GM06990 (cell line): Measurements from ENCODE around the gene IFRD2.
A peak's percentile ranks its signal among the peaks of the same experiment; 100 is the strongest.
"Not testable (repeated sequence)": the region's sequence is repeated elsewhere in the genome, so short reads cannot be mapped to it uniquely, and the experiment has no call there.

Experiments used
- DNase-seq: peaks from one replicate; pipeline ENCODE4 v3.0.0-alpha.2; 2011; ENCODE audit not compliant: insufficient read length; ENCODE audit errors: extremely low read depth
- H3K27me3 ChIP-seq: replicated peaks from 2 replicates; pipeline ENCODE4 v1.6.0; 2011; ENCODE audit warnings: low read length; ENCODE audit not compliant: control insufficient read depth, insufficient read depth
- H3K36me3 ChIP-seq: 2 replicates; pipeline ENCODE4 v1.5.1; 2011; ENCODE audit warnings: low read length; ENCODE audit not compliant: control insufficient read depth, insufficient read depth
- H3K4me3 ChIP-seq: replicated peaks from 2 replicates; pipeline ENCODE4 v1.5.1; 2011; ENCODE audit warnings: low read depth, mild to moderate bottlenecking, control low read depth, low read length
- CTCF ChIP-seq: IDR thresholded peaks from 2 replicates; pipeline ENCODE4 v1.5.1; 2011; ENCODE audit warnings: low read length, control low read depth, mild to moderate bottlenecking, inconsistent platforms; ENCODE audit not compliant: insufficient read depth, poor library complexity, severe bottlenecking

IFRD2 gene

GRCh38 chr3:50286322-50287227, 5.7 kb downstream of the IFRD2 start:
- no peak for TF ChIP-seq CTCF
- peaks cover 28% of the 10 kb centered on the region for H3K36me3 ChIP-seq
- peak; percentile 7 for DNase-seq
- no peaks in the 10 kb centered on the region for H3K27me3 ChIP-seq
- no peak overlapping the region for H3K4me3 ChIP-seq

GRCh38 chr3:50284121-50284520, 8.1 kb downstream of the IFRD2 start:
- peaks cover 16% of the 10 kb centered on the region for H3K36me3 ChIP-seq
- DNase-seq, H3K27me3 ChIP-seq, H3K4me3 ChIP-seq: not testable (repeated sequence)

- Histone ChIP-seq H3K27me3 (no peaks in the 10 kb centered on the region; the same call in 1 of the 2 replicates), H3K4me3 (no peak overlapping the region), H3K36me3 (no peaks in the 10 kb centered on the region)
- no peak for DNase-seq
- TF ChIP-seq CTCF: no peak
These were observed 12.8 kb downstream of the IFRD2 start for GRCh38 chr3:50279255-50280016.

- TF ChIP-seq CTCF: no peak
- Histone ChIP-seq H3K4me3 (no peak within 1 kb of the TSS), H3K27me3 (no peaks in the 10 kb centered on the region; the same call in 1 of the 2 replicates), H3K36me3 (no peaks in the 10 kb centered on the region)
- DNase-seq: no peak
These were observed 13.4 kb downstream of the IFRD2 start, which contains the start of gene LSMEM2 for GRCh38 chr3:50278880-50279224. Gene LSMEM2, plus strand, starts transcription at chr3:50279087. Its CDS starts 27 bp downstream, at chr3:50279114.

GRCh38 chr3:50278123-50278879, 13.9 kb downstream of the IFRD2 start:
- no peak for DNase-seq
- H3K36me3 ChIP-seq: no peaks in the 10 kb centered on the region
- TF ChIP-seq CTCF: no peak
- H3K4me3 ChIP-seq: no peak overlapping the region
- no peaks in the 10 kb centered on the region; the same call in 1 of the 2 replicates for H3K27me3 ChIP-seq
